Neural progenitor cell (in vitro differentiated cells): ENCODE results near the gene CLEC11A. TPM values are rescaled to one million over a fixed set of nuclear protein-coding genes. Genes with fewer than 3 reads are reported as not detected.
"Not testable (repeated sequence)": the region's sequence is repeated elsewhere in the genome, so short reads cannot be mapped to it uniquely, and the experiment has no call there.

Experiments
- DNase-seq: peaks from one replicate; pipeline ENCODE4 v3.0.0-alpha.2; 2016; ENCODE audit warnings: low spot score
- H2AFZ ChIP-seq: fragments of 200-600 bp; sonication (generic); replicated peaks from 2 replicates; pipeline ENCODE4 v1.6.1; 2016; ENCODE audit warnings: antibody characterized with exemption
- H3F3A ChIP-seq: fragments of 200-600 bp; sonication (generic); 2 replicates; pipeline ENCODE4 v1.6.1; 2016; ENCODE audit warnings: antibody characterized with exemption, low read depth
- H3K27ac ChIP-seq: fragments of 200-600 bp; sonication (generic); 2 replicates; pipeline ENCODE4 v1.5.1; 2016; ENCODE audit warnings: mild to moderate bottlenecking
- H3K27me3 ChIP-seq: fragments of 200-600 bp; sonication (generic); 2 replicates; pipeline ENCODE4 v1.6.1; 2016; ENCODE audit warnings: mild to moderate bottlenecking, moderate library complexity
- H3K36me3 ChIP-seq: fragments of 200-600 bp; sonication (generic); 2 replicates; pipeline ENCODE4 v1.5.1; 2016
- H3K4me1 ChIP-seq: fragments of 200-600 bp; sonication (generic); 2 replicates; pipeline ENCODE4 v1.6.1; 2016; ENCODE audit warnings: mixed run types
- H3K4me2 ChIP-seq: fragments of 200-600 bp; sonication (generic); 2 replicates; pipeline ENCODE4 v1.6.1; 2016
- H3K4me3 ChIP-seq: fragments of 200-600 bp; sonication (generic); 2 replicates; pipeline ENCODE4 v1.5.1; 2016
- H3K79me2 ChIP-seq: fragments of 200-600 bp; sonication (generic); 2 replicates; pipeline ENCODE4 v1.6.1; 2016; ENCODE audit warnings: low read depth
- H3K9ac ChIP-seq: fragments of 200-600 bp; sonication (generic); 2 replicates; pipeline ENCODE4 v1.6.1; 2016
- H3K9me3 ChIP-seq: fragments of 200-600 bp; sonication (generic); 2 replicates; pipeline ENCODE4 v1.5.1; 2016; ENCODE audit warnings: low read depth
- H4K20me1 ChIP-seq: fragments of 200-600 bp; sonication (generic); 2 replicates; pipeline ENCODE4 v1.6.1; 2016; ENCODE audit warnings: low read depth
- H3K27ac Mint-ChIP-seq: 3 replicates; pipeline ENCODE4 v1.8.0; 2021; ENCODE audit warnings: mixed read lengths
- H3K27me3 Mint-ChIP-seq: 2 replicates; pipeline ENCODE4 v1.8.0; 2022; ENCODE audit warnings: low read depth, mild to moderate bottlenecking, inconsistent platforms, moderate library complexity, mixed read lengths; ENCODE audit not compliant: insufficient read depth
- H3K36me3 Mint-ChIP-seq: 3 replicates; pipeline ENCODE4 v1.8.0; 2021; ENCODE audit warnings: mixed read lengths
- H3K4me1 Mint-ChIP-seq: 3 replicates; pipeline ENCODE4 v1.8.0; 2021; ENCODE audit warnings: mixed read lengths
- H3K4me3 Mint-ChIP-seq: 3 replicates; pipeline ENCODE4 v1.8.0; 2021; ENCODE audit warnings: mild to moderate bottlenecking, moderate library complexity, mixed read lengths
- H3K9me3 Mint-ChIP-seq: 3 replicates; pipeline ENCODE4 v1.8.0; 2020; ENCODE audit warnings: mixed read lengths
- EZH2 ChIP-seq: fragments of 200-600 bp; sonication (generic); IDR thresholded peaks from 2 replicates; pipeline ENCODE4 v1.6.1; 2017; ENCODE audit warnings: antibody characterized with exemption, mild to moderate bottlenecking, moderate library complexity
- EZH2phosphoT487 ChIP-seq: fragments of 200-600 bp; sonication (generic); IDR thresholded peaks from 2 replicates; pipeline ENCODE4 v1.6.1; 2017; ENCODE audit warnings: antibody characterized with exemption
- total RNA-seq: library from RNA; depleted of rRNA; stranded (reverse); fragments of >200 nt; gene quantifications from 2 replicates; pipeline ENCODE4 v1.2.3, GENCODE V29; 2015; ENCODE audit warnings: low replicate concordance
- TF ChIP-seq, protein P1 (sequence below): fragments of 200-600 bp; sonication (generic); IDR thresholded peaks from 2 replicates; pipeline ENCODE4 v1.5.1; 2017; ENCODE audit warnings: antibody characterized with exemption, mild to moderate bottlenecking

Gene CLEC11A
- total RNA-seq, 1 donor from 2014 or later = 0.09 TPM

DNA sequence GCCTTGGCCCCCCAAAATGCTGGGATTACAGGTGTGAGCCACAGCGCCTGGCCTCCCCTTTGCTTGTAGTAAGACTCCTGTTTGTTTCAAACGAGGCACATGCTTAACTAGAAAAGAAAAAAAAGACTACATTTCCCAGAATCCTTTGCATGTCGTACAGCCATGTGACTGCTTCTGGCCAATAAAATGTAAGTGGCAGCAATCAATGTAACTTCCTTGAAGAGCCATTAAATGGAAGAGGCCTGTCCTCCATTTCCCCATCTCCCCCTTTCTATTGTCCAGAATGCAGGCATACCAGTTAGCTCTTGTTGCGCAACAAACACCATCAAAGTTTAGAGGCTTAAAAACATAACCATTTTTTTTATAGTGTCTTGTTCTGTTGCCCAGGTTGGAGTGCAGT lies 36.7 kb downstream of the CLEC11A start:
- H3K4me3 ChIP-seq = no peak overlapping the region
- no peaks in the 10 kb centered on the region for H3K9me3 ChIP-seq
- DNase-seq = peak; percentile 23
- H3K9me3 Mint-ChIP-seq = peaks cover 3% of the 10 kb centered on the region
- no peak overlapping the region for H3K9ac ChIP-seq
- H4K20me1 ChIP-seq = no peaks in the 10 kb centered on the region
- no peak for TF ChIP-seq EZH2phosphoT487
- no peak for TF ChIP-seq EZH2
- TF ChIP-seq, protein P1, sequence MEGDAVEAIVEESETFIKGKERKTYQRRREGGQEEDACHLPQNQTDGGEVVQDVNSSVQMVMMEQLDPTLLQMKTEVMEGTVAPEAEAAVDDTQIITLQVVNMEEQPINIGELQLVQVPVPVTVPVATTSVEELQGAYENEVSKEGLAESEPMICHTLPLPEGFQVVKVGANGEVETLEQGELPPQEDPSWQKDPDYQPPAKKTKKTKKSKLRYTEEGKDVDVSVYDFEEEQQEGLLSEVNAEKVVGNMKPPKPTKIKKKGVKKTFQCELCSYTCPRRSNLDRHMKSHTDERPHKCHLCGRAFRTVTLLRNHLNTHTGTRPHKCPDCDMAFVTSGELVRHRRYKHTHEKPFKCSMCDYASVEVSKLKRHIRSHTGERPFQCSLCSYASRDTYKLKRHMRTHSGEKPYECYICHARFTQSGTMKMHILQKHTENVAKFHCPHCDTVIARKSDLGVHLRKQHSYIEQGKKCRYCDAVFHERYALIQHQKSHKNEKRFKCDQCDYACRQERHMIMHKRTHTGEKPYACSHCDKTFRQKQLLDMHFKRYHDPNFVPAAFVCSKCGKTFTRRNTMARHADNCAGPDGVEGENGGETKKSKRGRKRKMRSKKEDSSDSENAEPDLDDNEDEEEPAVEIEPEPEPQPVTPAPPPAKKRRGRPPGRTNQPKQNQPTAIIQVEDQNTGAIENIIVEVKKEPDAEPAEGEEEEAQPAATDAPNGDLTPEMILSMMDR = no peak
- H3K4me1 Mint-ChIP-seq = peaks cover 7% of the 10 kb centered on the region
- no peak overlapping the region for H2AFZ ChIP-seq
- H3K27me3 ChIP-seq = peaks cover 4% of the 10 kb centered on the region
- no peaks in the 10 kb centered on the region for H3K36me3 Mint-ChIP-seq
- no peak overlapping the region for H3K4me2 ChIP-seq
- no peak overlapping the region for H3K27ac ChIP-seq
- no peak overlapping the region for H3K27ac Mint-ChIP-seq
- peaks cover 5% of the 10 kb centered on the region for H3K27me3 Mint-ChIP-seq
- H3K4me3 Mint-ChIP-seq = no peak overlapping the region
- no peaks in the 10 kb centered on the region for H3F3A ChIP-seq
- no peaks in the 10 kb centered on the region for H3K4me1 ChIP-seq
- H3K36me3 ChIP-seq = no peaks in the 10 kb centered on the region
- no peaks in the 10 kb centered on the region for H3K79me2 ChIP-seq

DNA sequence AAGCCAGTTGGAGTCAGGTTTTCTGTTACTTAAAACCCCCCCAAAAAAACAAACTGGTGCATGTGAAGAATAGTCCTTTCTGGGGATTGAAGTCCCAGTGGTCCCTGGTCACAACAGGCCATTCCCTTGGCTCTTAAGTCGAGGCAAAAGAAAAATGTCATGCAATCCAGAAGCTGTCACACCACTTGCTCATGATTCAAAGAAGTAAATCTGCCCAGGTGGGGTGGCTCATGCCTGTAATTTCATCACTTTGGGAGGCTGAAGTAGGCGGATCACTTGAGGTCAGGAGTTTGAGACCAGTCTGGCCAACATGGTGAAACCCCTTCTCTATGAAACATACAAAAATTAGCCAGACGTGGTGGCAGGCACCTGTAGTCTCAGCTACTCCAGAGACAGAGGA lies 38.3 kb downstream of the CLEC11A start:
- not testable (repeated sequence) for H2AFZ ChIP-seq, H3K4me3 Mint-ChIP-seq, H3K9me3 Mint-ChIP-seq, DNase-seq, H4K20me1 ChIP-seq, H3K36me3 ChIP-seq, H3K27ac Mint-ChIP-seq, H3F3A ChIP-seq, H3K4me2 ChIP-seq, H3K27ac ChIP-seq, H3K4me1 ChIP-seq, H3K9me3 ChIP-seq, H3K4me3 ChIP-seq, H3K79me2 ChIP-seq, H3K27me3 Mint-ChIP-seq, H3K4me1 Mint-ChIP-seq, H3K27me3 ChIP-seq, H3K36me3 Mint-ChIP-seq, H3K9ac ChIP-seq

DNA sequence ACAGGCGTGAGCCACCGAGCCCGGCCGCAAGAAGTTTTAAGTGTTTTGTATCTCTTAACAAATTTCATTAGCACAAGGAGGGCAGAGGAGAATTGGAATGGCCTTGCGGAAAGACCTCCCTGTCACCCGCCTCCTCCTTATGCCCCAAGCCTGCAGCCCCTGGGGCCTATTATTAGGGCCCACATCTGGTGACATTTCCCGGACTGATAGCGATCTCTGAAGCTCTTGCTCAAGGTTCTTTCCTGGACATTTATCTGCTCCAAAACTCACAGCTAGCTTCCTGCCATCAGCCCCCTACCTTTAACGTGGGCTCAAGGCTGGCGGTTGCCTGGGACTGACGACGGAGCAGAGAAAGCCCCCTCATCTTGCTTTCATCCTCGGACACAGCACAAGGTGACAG lies 40.4 kb downstream of the CLEC11A start:
- H3K27me3 ChIP-seq, H3K27me3 Mint-ChIP-seq, H3K9me3 ChIP-seq, H3F3A ChIP-seq, H3K4me3 ChIP-seq, H3K4me3 Mint-ChIP-seq, H3K9me3 Mint-ChIP-seq, H4K20me1 ChIP-seq, H3K4me1 Mint-ChIP-seq, H3K36me3 ChIP-seq, H3K4me1 ChIP-seq, H3K79me2 ChIP-seq, H3K9ac ChIP-seq, H3K27ac Mint-ChIP-seq, H2AFZ ChIP-seq, H3K27ac ChIP-seq, H3K36me3 Mint-ChIP-seq, H3K4me2 ChIP-seq, DNase-seq: not testable (repeated sequence)

DNA sequence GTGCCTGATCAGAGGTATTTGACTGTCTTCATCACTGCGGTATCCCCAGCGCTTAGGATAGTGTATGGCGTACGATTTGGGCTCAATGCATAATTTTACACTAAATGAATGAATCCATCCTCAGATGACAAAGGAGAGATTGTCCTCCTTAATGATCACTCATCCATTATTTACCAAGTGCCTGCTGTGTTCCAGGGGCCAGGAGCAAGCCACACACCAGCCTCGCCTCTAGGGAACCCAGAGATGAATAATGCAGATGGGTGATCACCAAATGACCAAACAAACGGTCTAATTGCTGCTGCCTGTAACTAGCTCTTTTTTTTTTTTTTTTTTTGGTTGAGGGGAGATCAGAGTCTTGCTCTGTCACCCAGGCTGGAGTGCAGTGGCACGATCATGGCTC lies 41.2 kb downstream of the CLEC11A start:
- Mint-ChIP-seq H3K9me3 (peaks cover 3% of the 10 kb centered on the region), H3K27ac (no peak overlapping the region), H3K4me1 (peaks cover 9% of the 10 kb centered on the region), H3K27me3 (peaks cover 6% of the 10 kb centered on the region), H3K4me3 (no peak overlapping the region), H3K36me3 (no peaks in the 10 kb centered on the region)
- no peaks in the 10 kb centered on the region for H3F3A ChIP-seq
- H3K79me2 ChIP-seq = no peaks in the 10 kb centered on the region
- no peaks in the 10 kb centered on the region for H3K9me3 ChIP-seq
- no peaks in the 10 kb centered on the region for H4K20me1 ChIP-seq
- H3K27ac ChIP-seq = no peak overlapping the region
- H3K4me2 ChIP-seq = no peak overlapping the region
- no peaks in the 10 kb centered on the region for H3K36me3 ChIP-seq
- no peak overlapping the region for H3K9ac ChIP-seq
- H3K27me3 ChIP-seq = no peaks in the 10 kb centered on the region
- H3K4me3 ChIP-seq = no peak overlapping the region
- H2AFZ ChIP-seq = no peak overlapping the region
- DNase-seq = no peak
- TF ChIP-seq EZH2 (no peak), EZH2phosphoT487 (no peak)
- TF ChIP-seq, protein P1 = no peak
- H3K4me1 ChIP-seq = no peaks in the 10 kb centered on the region

DNA sequence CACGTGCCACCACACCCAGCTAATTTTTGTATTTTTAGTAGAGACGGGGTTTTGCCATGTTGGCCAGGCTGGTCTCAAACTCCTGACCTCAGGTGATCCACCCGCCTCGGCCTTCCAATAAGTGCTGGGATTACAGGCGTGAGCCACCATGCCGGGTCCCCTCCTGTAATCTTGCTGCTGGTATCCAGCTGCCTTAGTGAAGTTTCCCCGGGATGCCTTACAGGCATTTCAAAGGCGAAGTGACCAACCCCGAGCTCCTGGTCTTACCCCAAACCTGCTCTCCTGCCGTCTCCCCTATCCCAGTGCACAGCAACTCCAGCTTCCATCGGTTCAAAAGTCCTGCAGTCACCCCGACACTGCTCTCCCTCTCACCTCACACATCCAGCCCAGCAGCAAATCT lies 43.6 kb downstream of the CLEC11A start:
- H3K4me1 Mint-ChIP-seq, H3K4me2 ChIP-seq, H3K9ac ChIP-seq, H3K27ac Mint-ChIP-seq, H3K27me3 Mint-ChIP-seq, H4K20me1 ChIP-seq, H3F3A ChIP-seq, H3K9me3 ChIP-seq, H3K4me3 Mint-ChIP-seq, H2AFZ ChIP-seq, H3K27me3 ChIP-seq, H3K79me2 ChIP-seq, DNase-seq, H3K9me3 Mint-ChIP-seq, H3K4me3 ChIP-seq, H3K27ac ChIP-seq, H3K36me3 ChIP-seq, H3K4me1 ChIP-seq, H3K36me3 Mint-ChIP-seq: not testable (repeated sequence)

DNA sequence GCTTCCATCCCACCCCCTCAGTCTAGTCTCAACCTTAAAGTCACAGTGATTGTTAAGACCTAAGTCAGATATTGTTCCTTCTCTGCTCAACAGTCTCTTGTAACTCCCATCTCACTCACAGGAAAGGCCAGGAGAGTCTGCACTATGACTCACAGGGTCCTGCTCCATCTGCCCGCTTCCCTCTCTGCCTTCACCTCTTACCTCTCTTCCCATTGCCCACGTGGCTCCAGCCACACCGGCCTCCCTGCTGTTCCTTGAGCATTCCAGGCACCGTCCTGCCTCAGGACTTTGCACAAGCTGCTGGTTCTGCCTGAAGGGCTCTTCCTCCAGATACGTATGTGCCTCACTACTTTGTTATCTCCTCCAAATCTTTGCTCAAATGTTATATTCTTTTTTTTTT lies 44.1 kb downstream of the CLEC11A start:
- H3K27ac Mint-ChIP-seq = peak overlapping the region; percentile 57
- H3K27ac ChIP-seq, H3K9ac ChIP-seq, H3K79me2 ChIP-seq, H3K4me3 Mint-ChIP-seq, H3F3A ChIP-seq, H3K4me1 Mint-ChIP-seq, H4K20me1 ChIP-seq, H2AFZ ChIP-seq, H3K36me3 Mint-ChIP-seq, H3K9me3 Mint-ChIP-seq, H3K4me3 ChIP-seq, H3K36me3 ChIP-seq, DNase-seq, H3K27me3 Mint-ChIP-seq, H3K4me2 ChIP-seq, H3K4me1 ChIP-seq, H3K9me3 ChIP-seq, H3K27me3 ChIP-seq: not testable (repeated sequence)
